EL (cell line): ENCODE results near the gene GDF9.
"Not testable (repeated sequence)": the region's sequence is repeated elsewhere in the genome, so short reads cannot be mapped to it uniquely, and the experiment has no call there.

ENCODE experiments used
- DNase-seq: peaks from one replicate; pipeline ENCODE4 v3.0.0-alpha.2; 2016

The GDF9 gene

DNA sequence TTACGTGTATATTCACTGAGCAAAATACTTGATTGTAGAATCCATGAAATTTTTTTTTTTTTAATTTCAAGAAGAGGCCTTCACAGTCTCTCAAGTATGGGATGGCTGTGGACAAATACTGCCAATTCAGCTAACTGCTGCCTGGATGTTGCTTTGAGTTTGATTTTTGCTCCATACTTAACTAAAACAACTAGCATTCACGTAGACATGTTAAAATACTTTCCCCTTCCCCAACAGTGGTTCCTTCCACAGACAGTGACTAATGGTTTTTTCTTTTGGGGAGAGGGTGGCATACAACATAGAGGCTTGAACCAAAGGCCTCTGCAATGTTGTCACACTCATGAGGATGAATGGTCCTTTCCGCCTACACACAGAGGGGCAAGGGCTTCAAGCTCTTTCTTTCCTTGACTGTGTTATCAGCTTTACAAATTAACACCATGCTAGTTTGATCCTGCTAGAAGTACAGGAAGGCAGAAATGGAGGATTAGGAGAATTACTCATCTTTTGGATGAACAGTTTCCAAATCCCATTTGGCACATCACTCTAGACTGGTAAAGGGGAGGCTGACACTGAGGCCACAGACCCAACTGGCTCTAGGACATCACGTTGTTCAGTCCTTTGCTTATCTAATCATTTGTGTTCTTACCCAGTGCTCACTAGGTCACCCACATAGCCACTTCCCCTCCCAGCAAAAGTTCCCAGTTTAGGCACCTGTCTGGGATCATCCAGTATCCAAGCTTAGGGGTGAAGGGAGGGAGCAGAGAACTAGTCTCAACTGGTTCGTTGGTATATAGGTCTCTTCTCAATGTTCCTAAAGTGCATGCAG lies 5.4 kb upstream of the GDF9 start:
- DNase-seq: no peak

DNA sequence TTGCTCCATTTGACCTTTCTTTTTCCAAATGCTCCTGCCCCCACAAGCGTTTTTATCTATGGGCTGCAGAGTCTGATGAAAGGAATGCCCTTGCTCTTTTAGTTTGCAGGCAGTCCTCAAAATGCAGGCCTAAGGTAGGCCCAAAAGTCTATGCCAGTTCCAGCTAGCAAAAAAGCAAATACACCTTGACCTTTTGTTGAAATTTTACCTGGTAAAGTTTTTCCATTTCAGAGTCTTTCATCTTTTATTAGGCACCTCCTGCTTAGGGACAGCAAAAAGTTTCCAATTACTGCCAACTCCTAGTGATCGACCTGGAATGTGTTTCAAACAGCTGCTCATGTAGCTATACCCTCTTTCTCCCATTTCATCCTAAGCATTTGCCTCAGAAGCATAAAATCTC lies 4.5 kb upstream of the GDF9 start:
- DNase-seq: no peak

DNA sequence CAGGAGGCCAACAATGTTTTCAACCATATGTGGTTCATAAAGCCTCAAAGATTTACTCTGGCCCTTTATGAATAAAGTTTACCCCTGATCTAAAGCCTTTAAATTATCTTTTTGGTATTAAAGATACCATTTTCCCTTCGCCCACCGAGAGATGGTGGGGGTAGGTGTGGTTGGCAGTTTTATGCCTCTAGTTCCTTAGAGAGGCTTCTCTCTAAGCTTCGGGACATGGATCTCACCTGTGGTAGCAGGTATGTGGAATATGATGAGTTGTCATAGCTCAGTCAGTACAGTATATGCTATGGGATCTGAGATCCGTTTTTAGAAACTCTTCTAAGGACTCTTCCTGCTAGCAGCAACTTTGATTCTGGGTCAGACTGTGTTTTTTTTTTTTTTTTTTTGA lies 2.5 kb upstream of the GDF9 start:
- no peak for DNase-seq

DNA sequence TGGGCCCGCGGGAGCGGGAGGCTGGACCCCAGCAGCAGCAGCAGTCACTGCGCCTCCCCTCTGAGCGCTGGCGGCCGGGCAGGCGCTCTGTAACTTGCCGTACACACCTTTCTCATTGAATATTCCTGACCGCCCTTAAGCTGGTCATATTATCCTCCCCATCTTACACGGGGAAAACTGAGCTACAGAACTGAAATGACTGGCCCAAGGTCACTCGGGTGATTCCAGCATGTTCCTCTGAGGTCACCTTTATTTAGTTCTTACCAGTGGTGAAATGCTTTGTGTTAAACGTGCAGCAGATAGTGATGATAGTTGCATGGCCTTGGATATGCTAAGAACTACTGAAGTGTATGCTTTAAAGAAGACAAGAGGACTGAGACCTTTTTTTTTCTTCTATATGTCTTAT lies 780 bp upstream of the GDF9 start:
- DNase-seq: no peak

DNA sequence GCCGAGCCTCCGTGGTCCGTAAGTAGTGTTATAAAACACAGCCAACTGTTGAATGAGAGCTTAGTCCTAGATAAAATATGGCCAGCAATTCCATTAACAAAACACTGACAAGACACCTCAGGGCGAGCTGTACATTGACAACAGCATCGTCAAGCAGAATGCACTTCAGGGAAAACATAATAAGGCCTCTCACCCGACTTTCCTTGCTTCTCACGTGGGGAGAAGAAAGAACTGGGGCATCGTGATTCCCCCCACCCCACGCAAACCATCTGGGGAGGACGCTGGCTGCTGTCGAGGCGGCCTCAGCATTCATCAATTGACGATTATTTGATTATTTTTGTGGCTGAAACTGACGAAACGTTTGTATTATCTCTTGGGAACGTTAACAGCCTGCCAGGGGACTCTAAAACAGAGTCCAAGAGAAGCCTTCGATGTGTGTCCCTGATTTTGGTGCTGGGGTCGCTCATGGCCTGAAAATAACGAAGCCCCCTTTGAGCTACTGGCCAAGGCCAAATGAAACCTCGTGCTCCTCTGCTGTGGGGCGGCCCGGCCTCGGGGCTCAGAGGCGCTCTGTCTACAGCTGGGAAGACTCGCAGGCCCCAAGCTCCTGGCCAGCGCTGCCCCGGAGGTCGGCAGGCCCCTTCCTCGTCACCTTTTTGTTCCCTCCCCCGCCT lies 464 bp downstream of the GDF9 start:
- no peak for DNase-seq

DNA sequence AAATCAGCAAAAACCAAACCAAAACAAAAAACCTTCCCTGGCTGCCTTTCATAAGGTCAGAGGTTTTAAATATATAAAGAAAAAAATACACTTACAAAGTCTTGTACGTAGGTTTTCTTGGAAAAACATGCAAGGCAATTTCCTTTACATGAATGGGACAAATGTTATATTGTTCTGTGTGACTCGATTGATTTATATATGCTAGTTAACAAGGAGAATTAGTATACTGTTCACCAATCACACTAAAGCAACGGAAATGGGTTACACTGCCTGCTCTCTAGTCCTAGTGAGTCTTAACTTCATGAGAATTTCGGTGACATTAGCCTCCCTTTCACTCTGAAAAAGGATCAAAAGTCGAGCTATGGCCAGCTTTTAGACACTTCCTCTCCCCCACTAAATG lies 5.5 kb downstream of the GDF9 start:
- DNase-seq: no peak

DNA sequence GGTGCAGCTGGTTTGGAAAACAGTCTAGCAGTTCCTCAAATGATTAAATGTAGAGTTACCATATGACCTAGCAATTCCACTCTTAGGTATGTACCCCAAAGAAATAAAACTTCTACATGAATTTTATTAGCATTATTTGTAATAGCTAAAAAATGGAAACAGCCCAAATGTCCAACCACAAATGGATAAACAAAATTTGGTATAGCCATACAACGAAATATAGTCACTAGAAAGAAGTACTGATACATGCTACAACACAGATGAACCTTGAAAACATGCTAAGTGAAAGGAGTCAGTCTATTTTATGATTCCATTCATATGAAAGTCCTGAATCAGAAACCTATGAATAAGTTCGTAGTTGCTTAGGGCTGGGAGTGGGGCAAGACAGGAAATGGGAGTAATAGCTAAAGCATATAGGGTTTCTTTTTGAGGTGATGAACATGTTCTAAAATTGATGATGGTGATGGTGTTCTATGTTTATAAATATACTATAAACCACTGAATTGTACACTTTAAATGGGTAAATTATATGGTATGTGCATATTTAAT lies 6.3 kb downstream of the GDF9 start:
- no peak for DNase-seq

DNA sequence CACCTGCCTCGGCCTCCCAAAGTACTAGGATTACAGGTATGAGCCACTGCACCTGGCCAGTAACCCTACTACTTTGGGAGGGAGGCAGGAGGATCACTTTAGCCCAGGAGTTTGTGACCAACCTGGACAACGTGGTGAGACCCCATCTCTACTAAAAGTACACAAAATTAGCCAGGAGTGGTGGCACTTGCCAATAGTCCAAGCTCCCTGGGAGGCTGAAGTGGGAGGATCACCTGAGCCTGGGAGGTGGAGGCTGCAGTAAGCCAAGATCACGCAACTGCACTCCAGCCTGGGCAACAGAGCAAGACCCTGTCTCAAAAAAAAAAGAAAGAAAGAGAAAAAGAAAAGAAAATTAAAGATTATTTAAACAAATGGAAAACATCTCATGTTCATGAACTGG lies 10.3 kb downstream of the GDF9 start:
- no peak for DNase-seq

DNA sequence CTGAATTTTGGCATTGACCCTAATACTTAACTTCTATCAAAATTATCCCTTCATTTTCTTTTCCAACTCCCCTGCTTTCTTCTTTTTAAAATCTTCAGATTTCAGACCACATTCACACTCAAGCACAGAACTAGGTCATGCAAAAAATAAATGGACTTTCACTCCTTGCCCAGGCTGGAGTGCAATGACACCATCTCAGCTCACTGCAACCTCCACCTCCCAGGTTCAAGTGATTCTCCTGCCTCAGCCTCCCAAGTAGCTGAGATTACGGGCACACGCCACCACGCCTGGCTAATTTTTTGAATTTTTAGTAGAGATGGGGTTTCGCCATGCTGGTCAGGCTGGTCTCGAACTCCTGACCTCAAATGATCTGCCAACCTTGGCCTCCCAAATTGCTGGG lies 11.3 kb downstream of the GDF9 start:
- DNase-seq: not testable (repeated sequence)

DNA sequence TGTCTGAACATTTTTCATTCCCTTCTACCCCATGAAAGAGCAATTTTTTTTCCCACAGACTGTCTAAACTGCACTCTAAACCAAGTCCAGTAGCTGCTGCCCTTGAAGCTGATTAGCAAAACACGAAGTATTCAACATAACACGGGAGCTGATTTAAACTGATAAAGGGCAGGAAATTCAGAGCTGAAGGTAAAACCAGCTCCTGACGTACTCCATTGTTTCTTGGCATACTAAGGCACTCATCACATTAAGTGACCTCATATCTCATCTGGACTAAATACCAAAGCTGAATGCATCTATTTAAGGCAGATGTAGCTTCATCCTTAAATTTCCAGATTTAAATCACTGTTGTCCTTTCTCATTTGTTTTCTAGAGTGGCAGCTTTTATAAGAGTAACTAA lies 12.0 kb downstream of the GDF9 start:
- DNase-seq: no peak

DNA sequence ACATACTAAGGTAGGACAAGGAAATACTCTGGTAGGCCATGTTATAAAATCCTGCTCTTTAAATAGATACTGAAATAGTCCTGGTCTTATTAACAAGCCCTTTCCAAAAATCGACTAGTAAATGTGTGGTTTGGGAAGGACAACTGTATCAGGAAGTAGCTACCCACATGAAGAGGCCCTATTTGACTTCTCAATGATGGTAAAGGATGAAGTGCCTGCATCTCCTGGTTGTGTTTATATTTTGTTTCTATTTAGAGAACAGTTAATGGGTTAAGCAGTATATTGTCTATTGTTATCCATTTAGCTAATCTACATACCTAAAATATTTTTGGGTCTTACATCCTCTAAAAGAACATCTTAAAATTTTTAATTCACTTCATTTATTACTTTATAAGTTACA lies 12.5 kb downstream of the GDF9 start:
- no peak for DNase-seq

DNA sequence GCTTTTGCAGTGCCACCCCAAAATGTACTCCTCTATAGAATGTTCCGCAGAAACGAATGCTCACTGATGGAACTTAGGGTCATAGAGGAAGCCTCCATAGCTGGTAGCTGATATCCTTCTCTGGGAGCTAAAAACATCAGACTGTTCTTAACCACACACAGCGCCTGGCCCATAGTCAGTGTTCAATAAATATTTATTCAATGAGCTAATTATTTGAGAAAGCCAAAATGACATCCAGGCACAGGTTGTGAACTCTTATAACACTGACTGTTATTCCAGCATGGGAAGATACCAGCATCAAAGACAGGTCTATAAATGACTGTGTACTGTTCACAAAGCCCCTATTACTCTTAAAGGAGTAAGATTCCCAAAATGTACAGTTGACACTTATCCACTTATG lies 12.9 kb downstream of the GDF9 start:
- DNase-seq: no peak

DNA sequence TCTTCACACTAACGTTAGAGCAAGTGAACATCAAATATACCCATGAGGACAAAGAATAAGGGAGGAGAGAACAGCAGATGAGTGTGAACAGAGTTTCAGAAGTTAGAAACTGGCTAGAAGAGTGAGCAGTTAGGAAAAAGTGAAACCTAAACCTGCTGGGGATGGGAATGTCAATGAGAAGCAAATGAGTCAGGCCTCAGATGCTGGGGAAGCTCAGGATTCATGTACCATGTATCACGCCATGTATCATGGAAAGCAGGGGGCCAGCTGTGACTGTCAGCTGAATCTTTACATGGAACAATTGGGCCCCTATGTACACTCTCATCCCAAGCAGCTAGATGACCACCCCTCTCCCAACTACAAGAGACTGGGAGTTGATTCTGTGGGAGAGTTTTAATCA lies 16.2 kb downstream of the GDF9 start:
- peak; percentile 47 for DNase-seq

DNA sequence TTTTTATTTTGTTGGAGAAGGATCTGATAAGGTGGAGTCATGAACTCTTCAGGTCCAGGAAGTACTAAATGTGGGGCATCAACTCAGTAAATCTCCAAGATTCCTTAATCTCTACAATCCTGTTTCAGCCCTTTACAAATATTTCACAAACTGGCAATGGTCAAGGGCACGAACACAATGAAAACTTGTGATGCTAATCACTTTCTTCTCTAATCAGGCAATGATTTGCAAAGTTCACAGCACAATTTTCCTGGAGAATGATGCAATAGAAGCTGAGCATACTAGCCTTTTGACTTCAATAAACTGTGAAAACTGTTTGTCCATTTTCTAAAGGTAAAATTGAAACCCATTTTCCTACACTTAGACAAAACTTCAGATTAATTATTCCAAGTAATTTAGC lies 16.9 kb downstream of the GDF9 start:
- no peak for DNase-seq

DNA sequence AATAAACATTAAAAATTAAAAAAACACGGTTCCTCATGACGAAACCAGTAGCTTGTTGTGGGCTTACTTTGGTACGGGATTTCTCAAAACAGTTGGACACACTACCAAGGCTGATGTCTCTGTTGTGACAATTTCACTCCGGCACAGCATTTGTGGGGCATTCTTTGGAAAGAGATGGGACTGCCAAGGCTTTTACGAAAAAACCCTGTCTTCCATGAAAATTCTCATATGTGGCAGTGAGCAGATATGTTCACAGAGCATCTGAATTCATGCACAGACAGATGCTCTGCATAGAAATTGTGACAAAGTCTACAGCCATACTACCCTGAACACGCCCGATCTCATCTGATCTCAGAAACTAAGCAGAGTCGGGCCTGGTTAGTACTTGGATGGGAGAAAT lies 18.0 kb downstream of the GDF9 start:
- no peak for DNase-seq

DNA sequence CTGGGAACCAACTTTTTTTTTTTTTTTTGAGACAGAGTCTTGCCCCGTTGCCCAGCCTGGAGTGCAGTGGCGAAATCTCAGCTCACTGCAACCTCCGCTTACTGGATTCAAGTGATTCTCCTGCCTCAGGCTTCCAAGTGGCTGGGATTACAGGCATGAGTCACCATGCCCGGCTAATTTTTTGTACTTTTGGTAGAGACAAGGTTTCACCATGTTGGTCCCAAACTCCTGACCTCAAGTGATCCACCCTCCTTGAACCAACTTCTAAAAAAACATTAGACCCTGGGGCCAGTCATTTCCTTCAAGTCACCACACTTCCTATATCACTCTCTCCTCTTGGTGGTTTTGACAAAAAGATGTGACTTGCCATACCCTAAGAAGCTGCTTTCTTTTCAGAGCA lies 25.0 kb downstream of the GDF9 start:
- DNase-seq: peak; percentile 64

DNA sequence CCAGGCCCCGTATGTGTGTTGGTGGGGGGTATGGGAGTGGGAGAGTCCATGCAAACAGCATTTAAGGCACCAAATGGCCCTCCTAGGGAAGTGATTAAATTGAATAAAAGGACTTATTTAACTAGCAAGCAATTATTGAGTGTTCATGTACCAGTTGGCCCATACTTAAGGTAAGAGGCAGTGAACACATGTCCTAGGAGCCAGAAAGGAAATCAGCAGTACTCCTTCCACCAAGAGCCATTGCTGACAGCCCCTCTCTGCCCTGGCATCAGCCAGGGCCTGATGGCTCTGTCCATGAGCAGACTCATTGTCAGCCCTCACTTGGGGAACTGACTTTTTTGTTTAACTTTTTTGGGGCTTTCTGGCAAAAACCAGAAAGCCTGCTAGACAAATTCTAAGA lies 25.4 kb downstream of the GDF9 start:
- no peak for DNase-seq

DNA sequence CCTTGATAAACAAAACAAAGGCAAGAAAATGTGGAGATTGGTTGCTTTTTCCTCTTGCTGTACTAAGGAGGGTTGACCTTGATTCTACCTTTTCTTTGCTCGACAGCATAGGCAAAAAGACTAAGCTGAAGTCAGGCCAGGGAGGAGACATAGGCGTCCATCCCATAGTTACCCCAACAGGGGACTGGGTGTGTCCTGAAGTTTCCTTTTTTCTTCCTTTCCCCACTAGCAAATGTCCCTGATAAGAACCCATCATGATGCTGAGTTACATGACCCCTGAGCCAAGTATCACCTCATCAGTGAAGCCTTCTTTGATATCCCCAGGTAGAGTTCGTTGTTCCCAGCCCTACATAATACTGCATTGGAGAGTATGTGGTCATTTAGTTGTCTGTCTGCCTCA lies 26.0 kb downstream of the GDF9 start:
- no peak for DNase-seq

DNA sequence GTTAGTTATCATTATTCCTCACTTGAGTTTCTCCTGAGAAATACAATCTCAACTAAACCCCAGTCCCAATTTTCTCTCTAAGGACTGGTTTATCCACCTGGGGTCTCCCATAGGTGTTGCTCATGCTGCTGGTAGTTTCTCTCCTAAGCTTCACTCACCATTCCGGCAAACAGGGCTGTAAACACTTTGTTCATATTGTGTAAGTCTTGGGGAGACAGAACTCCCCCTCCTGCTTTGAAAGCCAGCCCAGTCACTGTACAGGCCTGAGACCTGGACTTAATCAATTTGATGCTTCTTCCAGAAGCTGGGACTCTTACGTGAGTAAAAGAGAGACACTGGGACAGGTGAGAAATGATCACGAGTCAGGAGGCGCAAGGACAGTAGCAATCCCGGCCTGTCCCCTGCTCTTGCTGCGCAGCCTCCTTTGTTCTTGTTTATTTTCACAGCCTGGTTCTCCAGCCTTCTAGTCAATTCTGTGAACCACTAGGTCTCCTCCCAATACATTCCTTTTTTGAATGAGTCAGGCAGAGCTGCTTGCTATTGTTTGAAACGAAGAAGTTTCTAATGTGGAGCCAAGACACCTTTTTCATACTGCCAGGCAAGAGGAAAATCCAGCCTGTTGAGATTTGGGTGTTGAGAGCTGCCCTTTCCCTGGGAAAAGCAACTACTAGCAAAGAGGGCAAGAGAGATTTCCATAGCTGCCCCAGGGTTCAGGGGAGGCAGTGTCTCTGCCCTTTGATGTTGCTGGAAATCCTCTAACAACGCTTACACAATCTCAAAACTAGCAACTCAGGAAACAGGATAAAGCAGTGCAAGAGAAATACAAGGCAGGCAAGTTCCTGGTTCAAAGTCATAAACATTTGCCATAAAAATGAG lies 26.6 kb downstream of the GDF9 start:
- peak; percentile 62 for DNase-seq

DNA sequence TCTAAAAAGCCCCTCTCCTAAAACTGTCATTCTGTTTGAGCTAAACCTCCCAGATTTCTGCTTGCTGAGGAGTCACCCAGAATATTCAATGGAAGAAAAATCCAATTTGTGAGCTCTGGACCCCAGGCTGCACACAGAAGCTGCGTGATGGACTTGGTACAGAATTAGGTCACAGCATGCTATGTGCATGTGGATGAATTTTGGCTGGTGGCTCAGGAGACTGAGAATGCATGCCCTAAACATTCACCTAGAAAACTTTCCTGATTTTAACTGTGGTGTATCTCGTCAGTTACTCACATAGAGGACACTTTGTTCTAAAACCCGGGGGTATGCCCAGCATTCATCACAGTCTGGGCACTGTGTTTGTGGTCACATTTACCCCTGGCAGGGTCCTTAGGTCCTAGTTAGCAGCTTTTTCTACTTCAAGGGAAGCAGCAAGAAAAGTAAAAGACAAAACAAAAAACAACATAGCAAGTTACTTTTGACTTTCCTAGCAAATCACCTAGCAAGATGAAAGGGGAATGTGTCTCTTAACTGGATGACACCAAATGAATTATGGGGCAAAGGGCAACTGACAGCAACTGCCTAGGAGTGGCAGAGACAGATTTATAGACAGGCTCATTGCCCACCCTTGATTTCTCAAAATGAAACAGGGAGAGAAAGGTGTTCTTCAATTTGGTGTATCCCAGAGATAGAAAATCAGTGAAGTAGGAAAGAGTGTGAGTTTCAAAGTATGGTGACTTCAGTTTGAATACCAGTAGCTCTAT lies 27.6 kb downstream of the GDF9 start:
- DNase-seq: no peak

DNA sequence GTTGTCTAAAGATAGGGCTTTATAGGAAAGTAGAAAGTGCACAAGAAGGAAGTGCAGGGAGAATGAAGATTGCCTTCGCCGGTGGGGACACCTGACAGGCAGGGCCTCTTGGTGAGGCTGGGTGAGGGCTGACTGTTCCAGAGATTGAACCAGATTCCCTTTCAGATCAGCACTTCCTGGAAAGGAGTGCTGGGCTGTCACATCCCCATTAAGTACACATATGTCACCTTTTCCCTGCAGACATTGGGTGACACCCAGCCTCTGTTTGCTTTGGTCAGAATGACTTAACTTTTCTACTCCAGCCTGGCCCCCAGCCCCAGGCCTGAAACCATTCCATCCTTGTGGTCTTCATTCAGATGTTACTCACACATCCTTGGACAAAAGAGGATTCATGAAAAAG lies 28.4 kb downstream of the GDF9 start:
- DNase-seq: no peak

DNA sequence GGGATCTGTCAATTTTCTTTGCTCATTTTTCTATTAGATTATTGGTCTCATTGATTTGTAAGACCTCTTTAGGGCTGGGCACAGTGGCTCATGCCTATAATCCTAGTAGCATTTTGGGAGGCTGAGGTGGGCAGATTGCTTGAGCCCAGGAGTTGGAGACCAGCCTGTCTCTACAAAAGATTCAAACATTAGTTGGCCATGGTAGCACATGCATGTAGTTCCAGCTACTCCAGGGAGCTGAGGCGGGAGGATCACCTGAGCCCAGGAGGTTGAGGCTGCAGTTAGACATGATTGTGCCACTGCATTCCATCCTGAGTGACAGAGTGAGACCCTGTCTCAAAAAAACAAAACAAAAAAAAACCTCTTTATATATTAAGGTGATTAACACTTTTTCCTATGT lies 29.4 kb downstream of the GDF9 start:
- DNase-seq: no peak

DNA sequence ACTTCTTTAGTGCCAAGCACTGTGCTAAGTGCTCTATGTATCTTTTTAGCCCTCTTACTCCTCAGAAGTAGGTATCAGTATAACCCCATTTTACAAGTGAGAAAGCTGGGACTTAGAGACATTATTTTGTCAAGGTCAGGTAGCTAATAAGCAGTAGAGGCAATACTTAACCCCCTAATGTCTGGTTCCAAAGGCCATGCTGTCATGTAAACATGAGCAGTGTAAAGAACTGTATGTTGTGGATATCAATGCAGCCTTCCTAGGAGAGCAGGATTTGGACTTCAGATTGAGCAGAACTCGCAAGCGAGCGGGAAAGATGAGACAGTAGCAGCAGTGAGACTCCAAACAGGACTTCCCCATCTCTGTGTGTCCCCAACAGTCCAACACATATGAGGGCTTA lies 32.2 kb downstream of the GDF9 start:
- DNase-seq: no peak
